Kidney epithelial cell (primary cell): ENCODE measurements around the gene POLR2H. TPM values are rescaled to one million over a fixed set of nuclear protein-coding genes. Genes with fewer than 3 reads are reported as not detected.
A peak's percentile ranks its signal among the peaks of the same experiment; 100 is the strongest.

Experiments
- DNase-seq: peaks from one replicate; pipeline ENCODE4 v3.0.0-alpha.2; 2010; ENCODE audit warnings: low read depth
- H3K27me3 ChIP-seq: 2 replicates; pipeline ENCODE4 v1.6.0; 2011; ENCODE audit warnings: low read length; ENCODE audit not compliant: control insufficient read depth, insufficient read depth
- H3K36me3 ChIP-seq: 2 replicates; pipeline ENCODE4 v1.5.1; 2011; ENCODE audit warnings: low read length; ENCODE audit not compliant: control insufficient read depth, insufficient read depth
- H3K4me3 ChIP-seq: 2 replicates; pipeline ENCODE4 v1.5.1; 2011; ENCODE audit warnings: low read depth, mild to moderate bottlenecking, control low read depth, low read length
- total RNA-seq: library from RNA; depleted of rRNA; stranded (reverse); fragments of >200 nt; gene quantifications from 2 replicates; pipeline ENCODE4 v1.2.3, GENCODE V29; 2015
- TF ChIP-seq, protein P1 (sequence below): IDR thresholded peaks from 2 replicates; pipeline ENCODE4 v1.5.1; 2011; ENCODE audit warnings: mild to moderate bottlenecking, moderate library complexity, low read length, control low read depth, inconsistent platforms; ENCODE audit not compliant: insufficient read depth, poor library complexity, severe bottlenecking

The POLR2H gene
- total RNA-seq, 1 donor from 2014 or later: 79.8 TPM

DNA sequence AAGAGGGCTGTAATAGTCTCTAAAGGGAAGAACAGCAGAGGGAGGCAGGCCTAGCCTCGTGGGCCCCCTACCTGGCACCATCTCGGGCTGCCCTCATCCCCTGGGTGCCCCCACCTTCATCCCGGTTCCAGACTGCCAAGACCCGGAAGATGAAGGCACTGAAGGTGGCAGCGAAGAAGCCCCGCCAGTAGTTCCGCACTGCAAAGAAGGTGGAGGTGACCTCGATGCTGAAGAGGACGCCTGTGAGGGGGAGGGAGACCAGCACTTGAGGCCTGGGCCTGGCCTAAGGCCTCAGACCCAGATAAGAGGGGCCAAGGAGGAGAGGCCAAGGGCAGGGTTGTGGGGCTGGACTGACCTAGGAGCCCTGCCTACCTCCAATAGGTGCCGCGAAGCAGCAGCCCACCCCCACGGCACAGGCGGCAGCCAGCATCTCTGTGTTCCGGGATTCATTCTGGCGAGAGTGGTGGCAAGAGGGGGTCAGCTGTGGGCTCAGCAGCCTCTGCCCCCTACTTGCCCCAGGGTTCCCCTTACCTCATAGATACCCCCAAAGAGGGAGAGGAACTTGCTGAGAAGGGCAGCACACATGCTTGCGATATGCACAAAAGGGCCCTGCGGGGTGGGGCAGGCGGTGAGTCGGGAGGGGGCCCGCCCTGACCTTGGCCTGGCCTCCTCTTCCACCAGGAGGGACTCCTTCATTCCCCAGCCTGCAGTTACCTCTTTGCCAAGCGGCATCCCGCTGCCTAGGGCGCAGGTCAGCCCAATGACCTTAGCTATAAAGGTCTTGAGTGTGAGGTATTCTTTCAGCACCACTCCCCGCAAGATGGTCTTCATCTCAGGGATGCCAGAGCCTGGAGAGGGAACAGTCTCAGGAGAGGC is 4.0 kb upstream of the POLR2H start:
- no peaks in the 10 kb centered on the region for H3K27me3 ChIP-seq
- no peak for DNase-seq
- no peak overlapping the region for H3K4me3 ChIP-seq
- TF ChIP-seq, protein P1, sequence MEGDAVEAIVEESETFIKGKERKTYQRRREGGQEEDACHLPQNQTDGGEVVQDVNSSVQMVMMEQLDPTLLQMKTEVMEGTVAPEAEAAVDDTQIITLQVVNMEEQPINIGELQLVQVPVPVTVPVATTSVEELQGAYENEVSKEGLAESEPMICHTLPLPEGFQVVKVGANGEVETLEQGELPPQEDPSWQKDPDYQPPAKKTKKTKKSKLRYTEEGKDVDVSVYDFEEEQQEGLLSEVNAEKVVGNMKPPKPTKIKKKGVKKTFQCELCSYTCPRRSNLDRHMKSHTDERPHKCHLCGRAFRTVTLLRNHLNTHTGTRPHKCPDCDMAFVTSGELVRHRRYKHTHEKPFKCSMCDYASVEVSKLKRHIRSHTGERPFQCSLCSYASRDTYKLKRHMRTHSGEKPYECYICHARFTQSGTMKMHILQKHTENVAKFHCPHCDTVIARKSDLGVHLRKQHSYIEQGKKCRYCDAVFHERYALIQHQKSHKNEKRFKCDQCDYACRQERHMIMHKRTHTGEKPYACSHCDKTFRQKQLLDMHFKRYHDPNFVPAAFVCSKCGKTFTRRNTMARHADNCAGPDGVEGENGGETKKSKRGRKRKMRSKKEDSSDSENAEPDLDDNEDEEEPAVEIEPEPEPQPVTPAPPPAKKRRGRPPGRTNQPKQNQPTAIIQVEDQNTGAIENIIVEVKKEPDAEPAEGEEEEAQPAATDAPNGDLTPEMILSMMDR: no peak
- H3K36me3 ChIP-seq: no peaks in the 10 kb centered on the region

DNA sequence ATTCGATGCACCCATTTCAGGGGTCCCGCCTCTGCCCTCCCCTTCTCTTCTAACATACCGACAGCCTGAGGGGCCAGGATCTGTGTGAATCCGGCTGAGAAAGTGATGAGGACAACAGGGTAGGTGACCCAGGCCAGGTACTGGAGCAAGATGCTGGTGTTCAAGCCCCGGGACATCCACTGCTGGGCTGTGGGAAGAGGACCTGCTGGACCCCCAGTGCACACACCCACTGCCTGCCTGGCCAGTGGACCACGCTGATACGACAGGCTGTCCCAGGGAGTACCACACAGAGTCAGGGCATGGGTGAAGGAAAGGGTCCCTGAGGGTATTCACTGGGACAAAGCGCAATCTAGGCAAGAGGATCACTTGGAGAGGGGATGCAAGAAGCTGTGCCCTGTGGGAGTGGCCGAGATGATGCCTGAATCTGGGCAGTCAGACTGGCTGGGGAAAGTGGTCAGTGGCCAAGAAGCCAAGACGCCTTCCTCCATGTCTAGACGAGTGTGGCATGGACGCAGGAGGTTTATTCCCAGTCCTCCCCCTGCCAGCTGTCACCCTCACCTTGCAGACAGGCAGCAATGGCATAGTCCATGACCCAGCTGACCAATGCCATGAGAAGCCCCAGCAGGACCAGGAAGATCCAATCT is 3.3 kb upstream of the POLR2H start:
- Histone ChIP-seq H3K27me3 (no peaks in the 10 kb centered on the region), H3K36me3 (no peaks in the 10 kb centered on the region), H3K4me3 (no peak overlapping the region)
- TF ChIP-seq, protein P1: no peak
- DNase-seq: no peak

DNA sequence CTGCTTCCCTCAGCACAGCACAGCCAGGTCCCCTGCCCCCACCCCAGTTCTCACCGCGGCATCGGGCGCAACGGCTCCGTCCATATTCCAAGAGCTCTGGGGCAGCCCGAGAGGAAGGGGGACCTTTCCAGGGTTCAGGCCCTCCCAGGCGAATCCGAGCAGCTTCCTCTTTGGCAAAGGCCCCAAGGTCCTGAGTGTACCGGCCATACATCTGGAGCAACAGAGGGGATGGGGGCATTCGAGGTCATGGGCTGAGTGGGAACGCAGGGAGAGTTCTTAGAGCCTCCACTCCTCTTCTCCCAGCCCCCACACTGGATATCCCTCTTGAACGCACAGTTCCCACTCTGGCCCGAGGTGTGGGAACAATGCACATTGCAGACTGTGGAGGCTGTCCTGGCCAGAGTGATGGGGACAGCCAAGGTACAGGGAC is 2.6 kb upstream of the POLR2H start:
- TF ChIP-seq, protein P1: no peak
- H3K4me3 ChIP-seq: no peak overlapping the region
- DNase-seq: no peak
- no peaks in the 10 kb centered on the region for H3K36me3 ChIP-seq
- no peaks in the 10 kb centered on the region for H3K27me3 ChIP-seq

DNA sequence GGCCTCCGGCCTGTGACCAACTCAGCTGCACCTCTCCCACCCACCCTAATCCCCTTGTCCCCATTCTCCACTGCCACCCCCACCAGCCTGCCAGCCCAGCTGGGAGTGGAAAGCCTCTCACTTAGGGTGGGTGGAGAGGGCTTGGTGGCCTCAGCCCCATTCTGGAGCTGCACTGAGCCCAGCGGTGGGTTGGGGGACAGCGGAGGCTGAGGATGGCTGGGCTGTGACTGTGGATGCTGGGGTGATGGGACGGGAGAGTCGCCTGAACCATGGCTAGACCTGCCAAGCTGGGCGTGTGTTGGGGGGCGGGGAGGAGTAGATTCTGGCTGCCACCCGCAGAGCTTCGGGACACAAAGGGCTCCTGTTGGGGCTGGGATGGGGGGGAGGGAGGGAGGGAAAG is 1.9 kb upstream of the POLR2H start:
- no peak for DNase-seq
- no peaks in the 10 kb centered on the region for H3K36me3 ChIP-seq
- H3K4me3 ChIP-seq: no peak overlapping the region
- no peaks in the 10 kb centered on the region for H3K27me3 ChIP-seq
- TF ChIP-seq, protein P1: no peak

DNA sequence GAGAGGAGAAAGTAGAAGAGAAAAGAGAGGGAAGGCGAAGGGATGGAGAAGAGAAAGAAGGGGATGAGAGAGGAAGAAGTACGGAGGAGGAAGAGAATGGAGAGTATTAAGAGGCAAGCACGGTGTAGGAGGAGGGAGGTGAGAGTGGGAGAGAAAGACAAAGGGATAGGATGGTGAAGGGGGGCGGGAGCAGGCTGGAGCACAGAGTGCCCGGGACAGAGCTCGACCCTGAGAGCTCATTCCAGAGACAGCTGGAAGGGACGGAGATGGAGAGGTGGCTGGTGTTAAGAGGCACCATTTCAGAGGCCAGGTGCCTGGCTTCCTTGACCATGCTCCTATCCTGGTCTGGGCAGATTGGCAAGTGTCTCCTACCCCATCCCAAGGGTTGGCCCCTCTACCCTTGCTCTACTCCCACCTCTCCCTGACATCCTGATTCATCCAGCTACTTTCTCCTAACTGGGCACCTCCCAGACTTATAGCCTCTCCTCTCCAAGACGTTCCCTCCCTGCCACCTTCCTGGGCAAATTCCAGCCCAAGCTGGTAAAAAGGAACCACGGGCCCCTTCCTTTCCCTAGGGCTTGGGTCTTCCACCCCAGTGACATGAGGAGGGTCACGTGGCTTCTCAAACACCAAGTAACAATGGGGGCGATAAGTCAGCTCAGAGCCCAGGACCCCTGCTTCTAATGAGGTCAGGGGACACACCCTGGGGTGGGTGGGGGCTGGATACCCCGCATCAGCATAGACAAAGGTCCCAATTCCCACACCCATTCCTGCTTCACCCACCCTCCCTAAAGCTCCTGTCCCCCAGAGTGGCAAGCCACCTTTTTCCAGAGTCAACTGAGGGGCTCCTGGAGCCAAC is 1.2 kb upstream of the POLR2H start:
- Histone ChIP-seq H3K4me3 (peak overlapping the region; percentile 79), H3K27me3 (no peaks in the 10 kb centered on the region), H3K36me3 (no peaks in the 10 kb centered on the region)
- TF ChIP-seq, protein P1: no peak
- no peak for DNase-seq
